Measurements from ENCODE around the gene ADAMTS13.

DNA sequence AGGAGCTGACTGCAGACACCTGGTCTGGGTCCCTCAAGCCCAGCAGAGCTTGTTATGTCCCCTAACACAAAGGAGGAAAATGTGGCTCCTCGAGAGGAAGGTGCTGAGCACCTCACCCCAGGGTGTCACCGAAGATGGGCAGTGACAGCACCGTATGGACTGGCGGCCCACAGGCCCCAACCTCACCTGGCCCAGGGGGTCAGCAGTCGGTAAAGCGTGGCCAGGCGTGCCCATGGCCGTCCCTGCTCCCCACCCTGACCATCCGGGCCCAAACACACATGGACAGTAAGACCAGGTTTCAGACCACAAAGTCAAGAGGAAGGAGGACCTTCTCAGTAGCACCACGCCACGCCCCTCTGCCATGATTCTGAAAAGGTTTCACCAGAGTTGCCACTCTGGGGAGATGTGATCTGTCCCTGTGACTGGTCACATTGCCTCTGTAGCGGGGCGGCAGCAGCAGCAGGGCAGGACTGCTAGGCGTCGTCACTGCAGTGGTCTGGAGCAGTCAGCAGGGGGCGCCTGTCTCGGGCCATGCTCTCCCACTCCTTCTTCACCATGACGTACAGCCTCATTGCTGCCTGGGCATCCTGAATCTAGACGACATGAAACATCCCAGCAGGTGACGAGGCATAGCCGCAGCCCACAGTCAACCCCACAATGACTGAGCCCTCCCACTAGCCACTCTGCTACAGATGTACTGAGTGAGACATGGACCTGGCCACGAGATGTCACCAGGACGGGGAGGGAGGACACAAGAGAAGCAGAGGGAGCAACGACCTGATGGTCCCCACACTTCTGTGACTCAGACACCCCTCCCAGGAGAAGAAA is 15.5 kb upstream of the ADAMTS13 start:
- no peak for TF ChIP-seq POLR2A (IDR thresholded peaks at IDR 0.05)
- TF ChIP-seq, protein P1, sequence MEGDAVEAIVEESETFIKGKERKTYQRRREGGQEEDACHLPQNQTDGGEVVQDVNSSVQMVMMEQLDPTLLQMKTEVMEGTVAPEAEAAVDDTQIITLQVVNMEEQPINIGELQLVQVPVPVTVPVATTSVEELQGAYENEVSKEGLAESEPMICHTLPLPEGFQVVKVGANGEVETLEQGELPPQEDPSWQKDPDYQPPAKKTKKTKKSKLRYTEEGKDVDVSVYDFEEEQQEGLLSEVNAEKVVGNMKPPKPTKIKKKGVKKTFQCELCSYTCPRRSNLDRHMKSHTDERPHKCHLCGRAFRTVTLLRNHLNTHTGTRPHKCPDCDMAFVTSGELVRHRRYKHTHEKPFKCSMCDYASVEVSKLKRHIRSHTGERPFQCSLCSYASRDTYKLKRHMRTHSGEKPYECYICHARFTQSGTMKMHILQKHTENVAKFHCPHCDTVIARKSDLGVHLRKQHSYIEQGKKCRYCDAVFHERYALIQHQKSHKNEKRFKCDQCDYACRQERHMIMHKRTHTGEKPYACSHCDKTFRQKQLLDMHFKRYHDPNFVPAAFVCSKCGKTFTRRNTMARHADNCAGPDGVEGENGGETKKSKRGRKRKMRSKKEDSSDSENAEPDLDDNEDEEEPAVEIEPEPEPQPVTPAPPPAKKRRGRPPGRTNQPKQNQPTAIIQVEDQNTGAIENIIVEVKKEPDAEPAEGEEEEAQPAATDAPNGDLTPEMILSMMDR (IDR thresholded peaks at IDR 0.05), result peak; percentile 82 to 94 (median 92)

Measured in Peyer's patch (tissue), 4 donors.